ENCODE data around the gene ZC3H7A.

DNA sequence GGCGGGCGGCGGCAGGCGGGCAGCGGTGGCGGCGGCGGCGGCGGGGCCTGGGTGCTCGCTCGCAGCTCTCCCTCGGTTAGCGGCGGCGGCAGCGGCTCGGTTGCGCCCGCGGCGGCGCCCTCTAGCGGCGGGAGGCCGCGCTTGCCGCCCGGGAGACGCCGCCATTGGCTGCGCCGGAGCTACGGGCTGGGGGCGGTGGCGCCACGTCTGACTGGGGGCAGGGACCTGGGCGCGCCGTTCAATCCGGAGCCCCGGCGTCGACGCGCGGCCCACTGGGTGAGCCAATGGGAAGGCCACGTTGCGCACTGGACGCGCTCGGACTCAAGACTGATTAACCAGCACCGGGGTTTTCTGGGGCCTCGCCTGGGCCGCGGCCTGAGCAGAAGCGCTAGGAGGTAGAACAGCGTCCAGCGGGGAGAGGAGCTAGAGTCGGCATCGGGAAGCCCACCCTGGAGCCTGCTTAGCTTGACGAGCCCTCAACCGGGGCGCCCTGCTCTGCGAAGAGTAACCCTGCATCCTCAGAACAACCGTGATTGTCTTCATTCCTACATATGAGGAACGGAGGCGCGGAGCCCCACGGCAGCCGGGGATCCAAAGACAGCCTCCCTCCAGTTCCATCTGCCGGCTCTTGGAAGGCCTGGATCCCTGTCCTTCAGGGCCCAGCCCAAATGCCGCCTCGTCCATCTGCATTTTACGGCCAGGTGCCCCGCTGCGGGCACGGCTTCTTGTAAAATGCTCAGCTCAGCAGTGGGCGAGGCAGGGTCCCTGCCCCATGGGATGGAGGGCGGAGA lies at the start of gene ZC3H7A:
- TF ChIP-seq GATA2 (IDR thresholded peaks at IDR 0.05; ENCODE audit: low read depth, low read length) (no peak), GATA3 (IDR thresholded peaks at IDR 0.05; ENCODE audit: low read depth, low read length) (no peak)

Data from SH-SY5Y (cell line).